ENCODE data around the gene TYSND1.

Gene TYSND1

DNA sequence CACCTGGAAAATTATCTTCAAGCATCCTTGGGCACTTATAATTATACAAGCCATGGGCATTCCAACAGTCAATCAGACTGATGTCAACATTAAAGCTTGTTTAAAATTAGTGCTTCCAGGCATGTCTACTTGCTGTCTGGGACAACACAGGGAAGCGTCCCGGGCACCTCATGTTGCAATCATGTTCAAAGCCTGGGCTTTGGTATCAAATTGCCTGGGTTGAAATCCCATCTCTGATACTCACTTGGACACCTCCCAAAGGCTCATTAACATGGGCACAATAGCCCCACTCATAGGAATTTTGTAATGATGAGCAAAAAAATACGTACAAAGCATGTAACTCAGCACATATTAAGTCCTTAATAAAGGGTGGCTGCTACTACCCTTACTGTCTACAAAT is 28.3 kb downstream of the TYSND1 start:
- H3K18ac ChIP-seq (ENCODE audit: low read length) = no peak overlapping the region
- DNase-seq (ENCODE audit: low spot score) = no peak
- H2BK5ac ChIP-seq (ENCODE audit: low read length) = no peak overlapping the region
- no peaks in the 10 kb centered on the region for H3K79me1 ChIP-seq (ENCODE audit: low read depth, low read length)
- H3K27me3 ChIP-seq (ENCODE audit: control insufficient read depth in 3 of 3, insufficient read depth in 3 of 3, low read depth in 1 of 3, low read length in 3 of 3) = no peaks in the 10 kb centered on the region
- no peak overlapping the region for H4K91ac ChIP-seq (ENCODE audit: low read depth, low read length, poor library complexity)
- H3K14ac ChIP-seq (ENCODE audit: low read length) = no peak overlapping the region
- H2BK15ac ChIP-seq (ENCODE audit: low read length) = no peak overlapping the region
- no peaks in the 10 kb centered on the region for H3K4me1 ChIP-seq (ENCODE audit: control insufficient read depth in 2 of 2, insufficient read depth in 1 of 2, low read depth in 1 of 2, low read length in 2 of 2)
- no peak overlapping the region for H3K4ac ChIP-seq (ENCODE audit: low read length)
- H3K36me3 ChIP-seq (replicated peaks in 1 of 2; ENCODE audit: control insufficient read depth in 2 of 2, insufficient read depth in 2 of 2, low read length in 2 of 2) = peaks cover 0 to 7% of the 10 kb centered on the region in 2 donors
- no peak overlapping the region for H2BK120ac ChIP-seq (ENCODE audit: low read depth, low read length)
- H3K9ac ChIP-seq (ENCODE audit: low read depth, low read length, poor library complexity) = no peak overlapping the region
- no peak overlapping the region for H2AK5ac ChIP-seq (ENCODE audit: low read depth, low read length)
- no peak overlapping the region for H3K4me2 ChIP-seq (ENCODE audit: insufficient read depth, low read length, poor library complexity, severe bottlenecking)
- no peak overlapping the region for H3K23ac ChIP-seq (ENCODE audit: low read depth, low read length, poor library complexity)
- no peak overlapping the region for H2AFZ ChIP-seq (ENCODE audit: low read length)
- no peak overlapping the region for H4K8ac ChIP-seq (ENCODE audit: low read depth, low read length)
- no peak overlapping the region for H3K4me3 ChIP-seq (ENCODE audit: low read length in 2 of 2)
- no peak overlapping the region for H2BK12ac ChIP-seq (ENCODE audit: low read length)
- WGBS, 2 donors (ENCODE audit: extremely low coverage in 2 of 2, insufficient read length in 2 of 2, insufficient replicate concordance in 1 of 2) = no CpG with 5 or more reads among the region's 3 CpGs
- no peaks in the 10 kb centered on the region for H3K9me3 ChIP-seq (replicated peaks in 1 of 2; ENCODE audit: control insufficient read depth in 2 of 2, insufficient read depth in 1 of 2, low read depth in 1 of 2, low read length in 2 of 2)
- H3K27ac ChIP-seq (replicated peaks; ENCODE audit: low read length) = no peak overlapping the region

- DNase-seq (ENCODE audit: low spot score) = no peak
- Histone ChIP-seq H3K18ac (ENCODE audit: low read length) (no peak overlapping the region), H3K4me1 (ENCODE audit: control insufficient read depth in 2 of 2, insufficient read depth in 1 of 2, low read depth in 1 of 2, low read length in 2 of 2) (no peaks in the 10 kb centered on the region), H3K23ac (ENCODE audit: low read depth, low read length, poor library complexity) (no peak overlapping the region), H3K4me3 (ENCODE audit: low read length in 2 of 2) (no peak overlapping the region), H2BK15ac (ENCODE audit: low read length) (no peak overlapping the region), H4K91ac (ENCODE audit: low read depth, low read length, poor library complexity) (no peak overlapping the region), H3K4ac (ENCODE audit: low read length) (no peak overlapping the region), H3K4me2 (ENCODE audit: insufficient read depth, low read length, poor library complexity, severe bottlenecking) (no peak overlapping the region), H4K8ac (ENCODE audit: low read depth, low read length) (no peak overlapping the region), H3K79me1 (ENCODE audit: low read depth, low read length) (no peaks in the 10 kb centered on the region), H3K27ac (replicated peaks; ENCODE audit: low read length) (no peak overlapping the region), H2AFZ (ENCODE audit: low read length) (no peak overlapping the region), H3K27me3 (ENCODE audit: control insufficient read depth in 3 of 3, insufficient read depth in 3 of 3, low read depth in 1 of 3, low read length in 3 of 3) (no peaks in the 10 kb centered on the region), H2BK12ac (ENCODE audit: low read length) (no peak overlapping the region), H3K9ac (ENCODE audit: low read depth, low read length, poor library complexity) (peak overlapping the region; percentile 38), H2BK5ac (ENCODE audit: low read length) (no peak overlapping the region), H3K14ac (ENCODE audit: low read length) (no peak overlapping the region), H2AK5ac (ENCODE audit: low read depth, low read length) (peak overlapping the region; percentile 53), H3K36me3 (replicated peaks in 1 of 2; ENCODE audit: control insufficient read depth in 2 of 2, insufficient read depth in 2 of 2, low read length in 2 of 2) (peaks cover 0 to 12% of the 10 kb centered on the region in 2 donors), H2BK120ac (ENCODE audit: low read depth, low read length) (no peak overlapping the region), H3K9me3 (replicated peaks in 1 of 2; ENCODE audit: control insufficient read depth in 2 of 2, insufficient read depth in 1 of 2, low read depth in 1 of 2, low read length in 2 of 2) (no peaks in the 10 kb centered on the region)
- no CpG with 5 or more reads among the region's 10 CpGs for WGBS, 2 donors (ENCODE audit: extremely low coverage in 2 of 2, insufficient read length in 2 of 2, insufficient replicate concordance in 1 of 2)
Measured at GRCh38 chr10:70117646-70118045, 28.9 kb downstream of the TYSND1 start.

DNA sequence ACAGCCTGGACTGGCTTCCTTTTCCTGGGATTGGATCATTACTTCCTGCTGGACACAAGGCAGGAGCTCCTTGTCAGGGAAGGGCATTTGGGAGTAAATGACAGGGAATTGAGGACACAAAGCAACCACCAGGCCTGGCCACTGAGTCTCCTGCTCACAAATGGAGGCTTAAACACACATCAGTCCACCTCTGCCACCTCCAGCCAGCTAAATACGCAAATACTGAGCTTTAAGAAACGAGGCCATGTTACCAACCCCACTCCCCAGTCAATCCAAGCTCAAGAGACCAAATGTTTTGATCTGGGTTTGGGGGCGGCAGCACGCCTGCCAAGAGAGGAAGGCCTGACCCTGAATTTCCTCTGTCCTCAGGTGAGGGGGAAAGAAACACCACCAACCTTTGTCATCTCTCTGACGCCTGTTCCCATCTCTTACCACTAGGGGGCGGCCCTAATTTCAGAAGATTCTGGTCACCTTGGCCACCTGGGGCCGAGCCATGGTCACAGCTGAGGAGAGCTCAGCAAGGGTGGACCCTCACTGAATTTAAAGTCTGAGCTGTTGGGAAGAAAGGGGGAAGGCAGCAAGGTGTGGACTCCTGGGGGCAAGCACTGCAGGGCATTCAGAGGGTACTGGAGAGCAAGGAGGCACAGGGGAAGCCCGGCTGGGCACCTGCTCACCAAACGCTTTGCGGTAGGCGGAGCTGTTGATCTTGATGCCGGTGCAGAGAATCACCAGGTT is 30.4 kb downstream of the TYSND1 start:
- peak overlapping the region; percentile 83 for H2AK5ac ChIP-seq (ENCODE audit: low read depth, low read length)
- H2BK5ac ChIP-seq (ENCODE audit: low read length) = no peak overlapping the region
- DNase-seq (ENCODE audit: low spot score) = peak; percentile 57
- H3K4ac ChIP-seq (ENCODE audit: low read length) = no peak overlapping the region
- H2BK12ac ChIP-seq (ENCODE audit: low read length) = no peak overlapping the region
- no peaks in the 10 kb centered on the region for H3K9me3 ChIP-seq (replicated peaks in 1 of 2; ENCODE audit: control insufficient read depth in 2 of 2, insufficient read depth in 1 of 2, low read depth in 1 of 2, low read length in 2 of 2)
- no peak overlapping the region for H3K4me3 ChIP-seq (ENCODE audit: low read length in 2 of 2)
- H3K36me3 ChIP-seq (replicated peaks in 1 of 2; ENCODE audit: control insufficient read depth in 2 of 2, insufficient read depth in 2 of 2, low read length in 2 of 2) = peaks cover 8 to 28% of the 10 kb centered on the region in 2 donors
- H4K8ac ChIP-seq (ENCODE audit: low read depth, low read length) = no peak overlapping the region
- H2AFZ ChIP-seq (ENCODE audit: low read length) = no peak overlapping the region
- no peaks in the 10 kb centered on the region for H3K79me1 ChIP-seq (ENCODE audit: low read depth, low read length)
- WGBS, 2 donors (ENCODE audit: extremely low coverage in 2 of 2, insufficient read length in 2 of 2, insufficient replicate concordance in 1 of 2) = no CpG with 5 or more reads among the region's 12 CpGs
- no peak overlapping the region for H2BK120ac ChIP-seq (ENCODE audit: low read depth, low read length)
- H4K91ac ChIP-seq (ENCODE audit: low read depth, low read length, poor library complexity) = no peak overlapping the region
- no peaks in the 10 kb centered on the region for H3K27me3 ChIP-seq (ENCODE audit: control insufficient read depth in 3 of 3, insufficient read depth in 3 of 3, low read depth in 1 of 3, low read length in 3 of 3)
- no peak overlapping the region for H3K14ac ChIP-seq (ENCODE audit: low read length)
- H3K4me2 ChIP-seq (ENCODE audit: insufficient read depth, low read length, poor library complexity, severe bottlenecking) = no peak overlapping the region
- H3K18ac ChIP-seq (ENCODE audit: low read length) = peak overlapping the region; percentile 7
- no peak overlapping the region for H3K23ac ChIP-seq (ENCODE audit: low read depth, low read length, poor library complexity)
- H3K27ac ChIP-seq (replicated peaks; ENCODE audit: low read length) = no peak overlapping the region
- no peaks in the 10 kb centered on the region for H3K4me1 ChIP-seq (ENCODE audit: control insufficient read depth in 2 of 2, insufficient read depth in 1 of 2, low read depth in 1 of 2, low read length in 2 of 2)
- no peak overlapping the region for H3K9ac ChIP-seq (ENCODE audit: low read depth, low read length, poor library complexity)
- H2BK15ac ChIP-seq (ENCODE audit: low read length) = peak overlapping the region; percentile 52

DNA sequence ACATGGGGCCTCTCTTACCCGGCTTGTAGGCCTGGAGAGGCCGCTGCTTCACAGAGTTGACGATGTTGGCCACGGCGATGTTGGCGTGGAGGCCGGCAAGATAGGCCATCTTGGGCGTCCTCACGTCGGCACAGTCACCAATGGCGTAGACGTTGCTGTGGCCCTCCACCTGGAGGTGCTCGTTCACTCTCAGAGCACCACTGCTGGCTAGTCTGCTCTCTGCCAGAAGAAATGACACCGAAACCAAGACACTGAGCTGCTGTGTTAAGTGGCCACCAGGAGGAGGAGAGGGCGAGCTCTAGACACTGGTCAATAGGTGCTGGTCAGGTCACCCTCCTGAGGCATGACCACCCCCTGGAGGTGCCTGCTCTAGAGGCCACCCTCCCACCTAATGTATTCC is 31.6 kb downstream of the TYSND1 start:
- WGBS, 2 donors (ENCODE audit: extremely low coverage in 2 of 2, insufficient read length in 2 of 2, insufficient replicate concordance in 1 of 2) = no CpG with 5 or more reads among the region's 15 CpGs

More for the DNA sequence above, 31.6 kb downstream of the TYSND1 start:
- no peaks in the 10 kb centered on the region for H3K79me1 ChIP-seq (ENCODE audit: low read depth, low read length)
- no peak overlapping the region for H3K18ac ChIP-seq (ENCODE audit: low read length)
- H2AFZ ChIP-seq (ENCODE audit: low read length) = no peak overlapping the region
- H2BK15ac ChIP-seq (ENCODE audit: low read length) = no peak overlapping the region
- no peak for DNase-seq (ENCODE audit: low spot score)
- H2BK5ac ChIP-seq (ENCODE audit: low read length) = no peak overlapping the region
- peak overlapping the region; percentile 50 for H3K9ac ChIP-seq (ENCODE audit: low read depth, low read length, poor library complexity)
- H3K27ac ChIP-seq (replicated peaks; ENCODE audit: low read length) = no peak overlapping the region
- H4K91ac ChIP-seq (ENCODE audit: low read depth, low read length, poor library complexity) = no peak overlapping the region
- H3K9me3 ChIP-seq (replicated peaks in 1 of 2; ENCODE audit: control insufficient read depth in 2 of 2, insufficient read depth in 1 of 2, low read depth in 1 of 2, low read length in 2 of 2) = no peaks in the 10 kb centered on the region
- no peaks in the 10 kb centered on the region for H3K27me3 ChIP-seq (ENCODE audit: control insufficient read depth in 3 of 3, insufficient read depth in 3 of 3, low read depth in 1 of 3, low read length in 3 of 3)
- H3K4me1 ChIP-seq (ENCODE audit: control insufficient read depth in 2 of 2, insufficient read depth in 1 of 2, low read depth in 1 of 2, low read length in 2 of 2) = no peaks in the 10 kb centered on the region
- H2BK12ac ChIP-seq (ENCODE audit: low read length) = no peak overlapping the region
- H3K36me3 ChIP-seq (replicated peaks in 1 of 2; ENCODE audit: control insufficient read depth in 2 of 2, insufficient read depth in 2 of 2, low read length in 2 of 2) = peaks cover 10 to 38% of the 10 kb centered on the region in 2 donors
- no peak overlapping the region for H4K8ac ChIP-seq (ENCODE audit: low read depth, low read length)
- H3K4me2 ChIP-seq (ENCODE audit: insufficient read depth, low read length, poor library complexity, severe bottlenecking) = no peak overlapping the region
- H3K4ac ChIP-seq (ENCODE audit: low read length) = no peak overlapping the region
- no peak overlapping the region for H2AK5ac ChIP-seq (ENCODE audit: low read depth, low read length)
- no peak overlapping the region for H3K4me3 ChIP-seq (ENCODE audit: low read length in 2 of 2)
- H3K23ac ChIP-seq (ENCODE audit: low read depth, low read length, poor library complexity) = no peak overlapping the region
- no peak overlapping the region for H2BK120ac ChIP-seq (ENCODE audit: low read depth, low read length)
- H3K14ac ChIP-seq (ENCODE audit: low read length) = peak overlapping the region; percentile 75

Measured in neuronal stem cell (in vitro differentiated cells).